ENCODE data around the gene COMMD10.

The COMMD10 gene

GRCh38 chr5:116084871-116085715, at the start of gene COMMD10:
Gene COMMD10, plus strand, starts transcription at chr5:116085025.
- Histone ChIP-seq H3K36me3 (ENCODE audit: insufficient read depth, low read length) (no peaks in the 10 kb centered on the region), H3K4me3 (ENCODE audit: low read length) (peak within 1 kb of the TSS; percentile 56), H3K27me3 (ENCODE audit: insufficient read depth, low read length) (no peaks in the 10 kb centered on the region), H3K9me3 (ENCODE audit: low read length) (no peaks in the 10 kb centered on the region), H2AFZ (ENCODE audit: low read depth, low read length) (peak within 1 kb of the TSS; percentile 77), H3K4me1 (ENCODE audit: insufficient read depth, low read length) (peaks cover 15% of the 10 kb centered on the region)

GRCh38 chr5:116035123-116035522, 49.7 kb upstream of the COMMD10 start:
- H3K27me3 ChIP-seq (ENCODE audit: insufficient read depth, low read length), result no peaks in the 10 kb centered on the region
- H3K9me3 ChIP-seq (ENCODE audit: low read length), result no peaks in the 10 kb centered on the region
- no peak overlapping the region for H3K4me3 ChIP-seq (ENCODE audit: low read length)
- no peaks in the 10 kb centered on the region for H3K4me1 ChIP-seq (ENCODE audit: insufficient read depth, low read length)
- no peak overlapping the region for H2AFZ ChIP-seq (ENCODE audit: low read depth, low read length)
- no peaks in the 10 kb centered on the region for H3K36me3 ChIP-seq (ENCODE audit: insufficient read depth, low read length)

GRCh38 chr5:116037236-116037822, 47.5 kb upstream of the COMMD10 start:
- Histone ChIP-seq H3K4me3 (ENCODE audit: low read length) (no peak overlapping the region), H3K36me3 (ENCODE audit: insufficient read depth, low read length) (no peaks in the 10 kb centered on the region), H2AFZ (ENCODE audit: low read depth, low read length) (no peak overlapping the region), H3K9me3 (ENCODE audit: low read length) (no peaks in the 10 kb centered on the region), H3K4me1 (ENCODE audit: insufficient read depth, low read length) (no peaks in the 10 kb centered on the region), H3K27me3 (ENCODE audit: insufficient read depth, low read length) (no peaks in the 10 kb centered on the region)

- Histone ChIP-seq H3K36me3 (ENCODE audit: insufficient read depth, low read length) (no peaks in the 10 kb centered on the region), H3K4me1 (ENCODE audit: insufficient read depth, low read length) (no peaks in the 10 kb centered on the region), H3K9me3 (ENCODE audit: low read length) (no peaks in the 10 kb centered on the region), H3K27me3 (ENCODE audit: insufficient read depth, low read length) (no peaks in the 10 kb centered on the region), H2AFZ (ENCODE audit: low read depth, low read length) (no peak overlapping the region), H3K4me3 (ENCODE audit: low read length) (no peak overlapping the region)
Measured at GRCh38 chr5:116038817-116039216, 46.0 kb upstream of the COMMD10 start.

- no peak overlapping the region for H2AFZ ChIP-seq (ENCODE audit: low read depth, low read length)
Measured at GRCh38 chr5:116042375-116042774, 42.5 kb upstream of the COMMD10 start.

GRCh38 chr5:116044073-116044472, 40.8 kb upstream of the COMMD10 start:
- no peaks in the 10 kb centered on the region for H3K27me3 ChIP-seq (ENCODE audit: insufficient read depth, low read length)
- no peaks in the 10 kb centered on the region for H3K36me3 ChIP-seq (ENCODE audit: insufficient read depth, low read length)
- no peaks in the 10 kb centered on the region for H3K4me1 ChIP-seq (ENCODE audit: insufficient read depth, low read length)
- H2AFZ ChIP-seq (ENCODE audit: low read depth, low read length), result no peak overlapping the region
- H3K9me3 ChIP-seq (ENCODE audit: low read length), result no peaks in the 10 kb centered on the region
- no peak overlapping the region for H3K4me3 ChIP-seq (ENCODE audit: low read length)

More at GRCh38 chr5:116042375-116042774, 42.5 kb upstream of the COMMD10 start:
- no peaks in the 10 kb centered on the region for H3K9me3 ChIP-seq (ENCODE audit: low read length)
- H3K36me3 ChIP-seq (ENCODE audit: insufficient read depth, low read length), result no peaks in the 10 kb centered on the region
- H3K4me3 ChIP-seq (ENCODE audit: low read length), result no peak overlapping the region
- H3K27me3 ChIP-seq (ENCODE audit: insufficient read depth, low read length), result no peaks in the 10 kb centered on the region
- no peaks in the 10 kb centered on the region for H3K4me1 ChIP-seq (ENCODE audit: insufficient read depth, low read length)

- no peaks in the 10 kb centered on the region for H3K9me3 ChIP-seq (ENCODE audit: low read length)
- no peak overlapping the region for H2AFZ ChIP-seq (ENCODE audit: low read depth, low read length)
- H3K36me3 ChIP-seq (ENCODE audit: insufficient read depth, low read length), result no peaks in the 10 kb centered on the region
- H3K4me3 ChIP-seq (ENCODE audit: low read length), result no peak overlapping the region
- no peaks in the 10 kb centered on the region for H3K4me1 ChIP-seq (ENCODE audit: insufficient read depth, low read length)
- no peaks in the 10 kb centered on the region for H3K27me3 ChIP-seq (ENCODE audit: insufficient read depth, low read length)
Measured at GRCh38 chr5:116045821-116046220, 39.0 kb upstream of the COMMD10 start.

- no peak overlapping the region for H3K4me3 ChIP-seq (ENCODE audit: low read length)
- H3K4me1 ChIP-seq (ENCODE audit: insufficient read depth, low read length), result no peaks in the 10 kb centered on the region
- no peaks in the 10 kb centered on the region for H3K9me3 ChIP-seq (ENCODE audit: low read length)
- no peaks in the 10 kb centered on the region for H3K36me3 ChIP-seq (ENCODE audit: insufficient read depth, low read length)
- H3K27me3 ChIP-seq (ENCODE audit: insufficient read depth, low read length), result no peaks in the 10 kb centered on the region
- H2AFZ ChIP-seq (ENCODE audit: low read depth, low read length), result no peak overlapping the region
Measured at GRCh38 chr5:116046261-116046660, 38.6 kb upstream of the COMMD10 start.

- H2AFZ ChIP-seq (ENCODE audit: low read depth, low read length), result no peak overlapping the region
- no peak overlapping the region for H3K4me3 ChIP-seq (ENCODE audit: low read length)
- no peaks in the 10 kb centered on the region for H3K9me3 ChIP-seq (ENCODE audit: low read length)
Measured at GRCh38 chr5:116046823-116047222, 38.0 kb upstream of the COMMD10 start.

GRCh38 chr5:116058346-116058936, 26.4 kb upstream of the COMMD10 start:
- no peaks in the 10 kb centered on the region for H3K9me3 ChIP-seq (ENCODE audit: low read length)
- no peaks in the 10 kb centered on the region for H3K27me3 ChIP-seq (ENCODE audit: insufficient read depth, low read length)
- peaks cover 16% of the 10 kb centered on the region for H3K4me1 ChIP-seq (ENCODE audit: insufficient read depth, low read length)
- H3K4me3 ChIP-seq (ENCODE audit: low read length), result no peak overlapping the region
- H3K36me3 ChIP-seq (ENCODE audit: insufficient read depth, low read length), result no peaks in the 10 kb centered on the region
- H2AFZ ChIP-seq (ENCODE audit: low read depth, low read length), result no peak overlapping the region

More at GRCh38 chr5:116046823-116047222, 38.0 kb upstream of the COMMD10 start:
- H3K36me3 ChIP-seq (ENCODE audit: insufficient read depth, low read length), result no peaks in the 10 kb centered on the region
- no peaks in the 10 kb centered on the region for H3K4me1 ChIP-seq (ENCODE audit: insufficient read depth, low read length)
- H3K27me3 ChIP-seq (ENCODE audit: insufficient read depth, low read length), result no peaks in the 10 kb centered on the region

GRCh38 chr5:116062352-116062751, 22.5 kb upstream of the COMMD10 start:
- Histone ChIP-seq H2AFZ (ENCODE audit: low read depth, low read length) (no peak overlapping the region), H3K27me3 (ENCODE audit: insufficient read depth, low read length) (no peaks in the 10 kb centered on the region), H3K9me3 (ENCODE audit: low read length) (no peaks in the 10 kb centered on the region), H3K36me3 (ENCODE audit: insufficient read depth, low read length) (no peaks in the 10 kb centered on the region), H3K4me3 (ENCODE audit: low read length) (no peak overlapping the region), H3K4me1 (ENCODE audit: insufficient read depth, low read length) (peaks cover 16% of the 10 kb centered on the region)

GRCh38 chr5:116063950-116064349, 20.9 kb upstream of the COMMD10 start:
- no peaks in the 10 kb centered on the region for H3K9me3 ChIP-seq (ENCODE audit: low read length)
- H3K36me3 ChIP-seq (ENCODE audit: insufficient read depth, low read length), result no peaks in the 10 kb centered on the region
- no peaks in the 10 kb centered on the region for H3K27me3 ChIP-seq (ENCODE audit: insufficient read depth, low read length)
- no peak overlapping the region for H3K4me3 ChIP-seq (ENCODE audit: low read length)
- no peak overlapping the region for H2AFZ ChIP-seq (ENCODE audit: low read depth, low read length)
- H3K4me1 ChIP-seq (ENCODE audit: insufficient read depth, low read length), result peaks cover 18% of the 10 kb centered on the region

GRCh38 chr5:116068028-116068632, 16.7 kb upstream of the COMMD10 start:
- Histone ChIP-seq H3K4me3 (ENCODE audit: low read length) (no peak overlapping the region), H3K27me3 (ENCODE audit: insufficient read depth, low read length) (no peaks in the 10 kb centered on the region), H3K4me1 (ENCODE audit: insufficient read depth, low read length) (peaks cover 2% of the 10 kb centered on the region), H3K36me3 (ENCODE audit: insufficient read depth, low read length) (no peaks in the 10 kb centered on the region), H3K9me3 (ENCODE audit: low read length) (no peaks in the 10 kb centered on the region), H2AFZ (ENCODE audit: low read depth, low read length) (no peak overlapping the region)

Measured in neuron (in vitro differentiated cells).